IPS-NIHi11 (cell line): Measurements from ENCODE around the gene SEZ6L.

ENCODE experiments used
- DNase-seq: peaks from one replicate; pipeline ENCODE4 v3.0.0; 2012; ENCODE audit warnings: mixed read lengths, low spot score

The SEZ6L gene

GRCh38 chr22:26169315-26170111 is at the start of gene SEZ6L:
Gene SEZ6L, plus strand, starts transcription at chr22:26169462. Its CDS starts 208 bp downstream, at chr22:26169670.
- DNase-seq: peak; percentile 61

GRCh38 chr22:26122920-26123468 is 46.3 kb upstream of the SEZ6L start:
- no peak for DNase-seq

- DNase-seq: no peak
These were observed 44.1 kb upstream of the SEZ6L start for GRCh38 chr22:26124991-26125725.

GRCh38 chr22:26127126-26127525 is 42.1 kb upstream of the SEZ6L start:
- no peak for DNase-seq

GRCh38 chr22:26127556-26127955 is 41.7 kb upstream of the SEZ6L start:
- DNase-seq: no peak

GRCh38 chr22:26131589-26132154 is 37.6 kb upstream of the SEZ6L start:
- no peak for DNase-seq

GRCh38 chr22:26134654-26135330 is 34.5 kb upstream of the SEZ6L start:
- peak; percentile 25 for DNase-seq

GRCh38 chr22:26135806-26136205 is 33.5 kb upstream of the SEZ6L start:
- no peak for DNase-seq

GRCh38 chr22:26139310-26139709 is 30.0 kb upstream of the SEZ6L start:
- DNase-seq: no peak

- no peak for DNase-seq
These were observed 27.4 kb upstream of the SEZ6L start for GRCh38 chr22:26141831-26142230.

- DNase-seq: no peak
These were observed 25.4 kb upstream of the SEZ6L start for GRCh38 chr22:26143806-26144325.

- no peak for DNase-seq
These were observed 9.4 kb upstream of the SEZ6L start for GRCh38 chr22:26159886-26160285.

GRCh38 chr22:26161746-26162145 is 7.5 kb upstream of the SEZ6L start:
- DNase-seq: no peak

GRCh38 chr22:26162926-26163325 is 6.3 kb upstream of the SEZ6L start:
- no peak for DNase-seq

GRCh38 chr22:26164174-26164573 is 5.1 kb upstream of the SEZ6L start:
- no peak for DNase-seq

- no peak for DNase-seq
These were observed 871 bp upstream of the SEZ6L start for GRCh38 chr22:26168330-26168851.

- DNase-seq: no peak
These were observed 335 bp upstream of the SEZ6L start for GRCh38 chr22:26168939-26169314.

GRCh38 chr22:26170112-26170492 is 840 bp downstream of the SEZ6L start:
- no peak for DNase-seq

- DNase-seq: peak; percentile 80
These were observed 1.7 kb downstream of the SEZ6L start for GRCh38 chr22:26170795-26171580.

- peak; percentile 70 for DNase-seq
These were observed 3.2 kb downstream of the SEZ6L start for GRCh38 chr22:26172389-26172990.
